Subcutaneous adipose tissue (tissue), 4 donors: ENCODE data around the gene TIMP4. TPM values are rescaled to one million over a fixed set of nuclear protein-coding genes. Genes with fewer than 3 reads are reported as not detected.

Source experiments
- total RNA-seq, 4 donors: library from RNA; depleted of rRNA; stranded (reverse); fragments of >200 nt; gene quantifications; one replicate each; pipeline ENCODE4 v1.1.0, GENCODE V29; 2016
- TF ChIP-seq, protein P1 (sequence below): fragments of 450-650 bp; IDR thresholded peaks from one replicate; pipeline ENCODE4 v1.5.1; 2016; ENCODE audit warnings: low read depth, mild to moderate bottlenecking, control low read depth, antibody characterized with exemption, moderate library complexity

Gene TIMP4
- total RNA-seq, 4 donors from 2014 or later: 97.2 to 362 (median 213) TPM

GRCh38 chr3:12120374-12121140, 38.2 kb downstream of the TIMP4 start:
- TF ChIP-seq, protein P1, sequence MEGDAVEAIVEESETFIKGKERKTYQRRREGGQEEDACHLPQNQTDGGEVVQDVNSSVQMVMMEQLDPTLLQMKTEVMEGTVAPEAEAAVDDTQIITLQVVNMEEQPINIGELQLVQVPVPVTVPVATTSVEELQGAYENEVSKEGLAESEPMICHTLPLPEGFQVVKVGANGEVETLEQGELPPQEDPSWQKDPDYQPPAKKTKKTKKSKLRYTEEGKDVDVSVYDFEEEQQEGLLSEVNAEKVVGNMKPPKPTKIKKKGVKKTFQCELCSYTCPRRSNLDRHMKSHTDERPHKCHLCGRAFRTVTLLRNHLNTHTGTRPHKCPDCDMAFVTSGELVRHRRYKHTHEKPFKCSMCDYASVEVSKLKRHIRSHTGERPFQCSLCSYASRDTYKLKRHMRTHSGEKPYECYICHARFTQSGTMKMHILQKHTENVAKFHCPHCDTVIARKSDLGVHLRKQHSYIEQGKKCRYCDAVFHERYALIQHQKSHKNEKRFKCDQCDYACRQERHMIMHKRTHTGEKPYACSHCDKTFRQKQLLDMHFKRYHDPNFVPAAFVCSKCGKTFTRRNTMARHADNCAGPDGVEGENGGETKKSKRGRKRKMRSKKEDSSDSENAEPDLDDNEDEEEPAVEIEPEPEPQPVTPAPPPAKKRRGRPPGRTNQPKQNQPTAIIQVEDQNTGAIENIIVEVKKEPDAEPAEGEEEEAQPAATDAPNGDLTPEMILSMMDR: no peak

GRCh38 chr3:12117473-12117872, 41.2 kb downstream of the TIMP4 start:
- TF ChIP-seq, protein P1: no peak

GRCh38 chr3:12116870-12117269, 41.8 kb downstream of the TIMP4 start:
- TF ChIP-seq, protein P1: no peak

- TF ChIP-seq, protein P1: no peak
Observed at GRCh38 chr3:12115849-12116248, 42.9 kb downstream of the TIMP4 start.

DNA sequence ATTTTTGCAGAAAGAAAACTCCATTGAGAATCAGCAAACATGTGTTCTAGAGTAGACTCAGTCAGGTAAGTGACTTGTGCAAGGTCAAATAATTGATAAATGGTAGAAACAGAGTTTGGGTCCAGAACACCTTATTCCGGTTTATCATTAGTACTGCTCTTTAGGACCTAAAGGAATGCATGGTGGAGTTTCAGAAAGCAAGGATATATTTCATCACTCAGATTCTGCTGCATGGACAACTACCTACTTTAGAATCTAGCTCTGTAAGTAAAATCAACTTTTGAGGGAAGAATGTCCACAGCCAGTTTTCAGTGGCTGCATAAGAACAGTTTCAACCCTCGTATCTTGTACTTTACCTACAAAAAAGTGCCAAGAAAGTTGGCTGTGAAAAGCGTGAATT, 43.6 kb downstream of the TIMP4 start:
- TF ChIP-seq, protein P1: no peak

DNA sequence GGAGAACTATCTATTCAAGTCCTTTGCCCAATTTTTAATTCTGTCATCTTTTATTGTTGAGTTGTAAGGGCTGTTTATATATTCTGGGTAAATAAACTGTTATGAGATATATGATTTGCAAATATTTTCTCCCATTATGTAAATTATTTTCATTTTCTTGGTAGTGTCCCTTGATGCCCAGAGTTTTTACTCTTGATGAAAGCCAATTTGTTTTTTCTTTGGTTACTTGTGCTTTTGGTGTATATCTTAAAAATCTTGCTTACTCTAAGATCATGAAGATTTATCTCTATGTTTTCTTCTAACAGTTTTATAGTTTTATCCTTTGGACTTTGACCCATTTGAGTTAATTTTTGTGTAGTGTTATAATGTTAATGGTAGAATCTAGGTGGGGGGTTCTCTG, 44.5 kb downstream of the TIMP4 start:
- TF ChIP-seq, protein P1: no peak

GRCh38 chr3:12107071-12107713, 51.5 kb downstream of the TIMP4 start:
- TF ChIP-seq, protein P1: no peak
